MM.1S (cell line): ENCODE results near the gene VEPH1.

Source experiments
- DNase-seq: peaks from one replicate; pipeline ENCODE4 v3.0.0-alpha.2; 2015
- H2AFZ ChIP-seq: fragments of 300-600 bp; sonication (generic); 2 replicates; pipeline ENCODE4 v1.6.0; 2016; ENCODE audit warnings: antibody characterized with exemption, low read length
- H3F3A ChIP-seq: fragments of 300-600 bp; sonication (generic); 2 replicates; pipeline ENCODE4 v1.6.1; 2016; ENCODE audit warnings: mild to moderate bottlenecking, antibody characterized with exemption, low read length, moderate library complexity, mixed read lengths; ENCODE audit not compliant: insufficient read depth
- H3K27ac ChIP-seq: fragments of 300-600 bp; sonication (generic); 2 replicates; pipeline ENCODE4 v1.5.1; 2016; ENCODE audit warnings: mild to moderate bottlenecking, low read length
- H3K27me3 ChIP-seq: fragments of 300-600 bp; sonication (generic); replicated peaks from 2 replicates; pipeline ENCODE4 v1.6.0; 2016; ENCODE audit warnings: low read length; ENCODE audit not compliant: insufficient read depth
- H3K36me3 ChIP-seq: fragments of 300-600 bp; sonication (generic); replicated peaks from 2 replicates; pipeline ENCODE4 v1.6.1; 2016; ENCODE audit warnings: mild to moderate bottlenecking, low read length, mixed read lengths; ENCODE audit not compliant: insufficient read depth
- H3K4me1 ChIP-seq: fragments of 300-600 bp; sonication (generic); 2 replicates; pipeline ENCODE4 v1.6.1; 2016; ENCODE audit warnings: low read length, mixed read lengths
- H3K4me2 ChIP-seq: fragments of 300-600 bp; sonication (generic); 2 replicates; pipeline ENCODE4 v1.6.0; 2016; ENCODE audit warnings: low read depth, low read length
- H3K4me3 ChIP-seq: fragments of 300-600 bp; sonication (generic); 2 replicates; pipeline ENCODE4 v1.5.1; 2016; ENCODE audit warnings: low read length, mixed read lengths
- H3K79me2 ChIP-seq: fragments of 300-600 bp; sonication (generic); 2 replicates; pipeline ENCODE4 v1.6.1; 2016; ENCODE audit warnings: mixed run types, low read length, mixed read lengths
- H3K9ac ChIP-seq: fragments of 300-600 bp; sonication (generic); 2 replicates; pipeline ENCODE4 v1.6.1; 2016; ENCODE audit warnings: low read length, mixed read lengths
- H3K9me2 ChIP-seq: fragments of 300-600 bp; sonication (generic); replicated peaks from 2 replicates; pipeline ENCODE4 v1.6.1; 2016; ENCODE audit warnings: mild to moderate bottlenecking, low read length, mixed read lengths; ENCODE audit not compliant: insufficient read depth
- H3K9me3 ChIP-seq: fragments of 300-600 bp; sonication (generic); replicated peaks from 2 replicates; pipeline ENCODE4 v1.6.1; 2016; ENCODE audit warnings: mild to moderate bottlenecking, low read length, mixed read lengths; ENCODE audit not compliant: insufficient read depth
- H4K20me1 ChIP-seq: fragments of 300-600 bp; sonication (generic); 2 replicates; pipeline ENCODE4 v1.6.1; 2016; ENCODE audit warnings: mild to moderate bottlenecking, low read length, moderate library complexity, mixed read lengths; ENCODE audit not compliant: insufficient read depth
- CTCF ChIP-seq: fragments of 300-600 bp; sonication (generic); IDR thresholded peaks from 2 replicates; pipeline ENCODE4 v1.5.1; 2016; ENCODE audit warnings: antibody characterized with exemption, low read length, mixed read lengths
- EZH2 ChIP-seq: fragments of 300-600 bp; sonication (generic); optimal IDR thresholded peaks from 2 replicates; pipeline ENCODE3; 2017; ENCODE audit warnings: low read depth, mild to moderate bottlenecking, antibody characterized with exemption, low read length, mixed read lengths
- EZH2phosphoT487 ChIP-seq: fragments of 300-600 bp; sonication (generic); IDR thresholded peaks from 2 replicates; pipeline ENCODE4 v1.6.1; 2018; ENCODE audit warnings: antibody characterized with exemption, low read length

VEPH1 gene

GRCh38 chr3:157452097-157452496, 51.1 kb downstream of the VEPH1 start:
- H3K4me1 ChIP-seq: peaks cover 9% of the 10 kb centered on the region; the same call in 1 of the 2 replicates
- no peak for TF ChIP-seq CTCF
- no peak for TF ChIP-seq EZH2phosphoT487
- no peak for TF ChIP-seq EZH2
- no peak overlapping the region for H3K27ac ChIP-seq
- no peaks in the 10 kb centered on the region for H3K79me2 ChIP-seq
- H3F3A ChIP-seq: no peaks in the 10 kb centered on the region
- no peaks in the 10 kb centered on the region for H3K27me3 ChIP-seq
- no peak overlapping the region for H2AFZ ChIP-seq
- DNase-seq: no peak
- H3K4me3 ChIP-seq: no peak overlapping the region
- H4K20me1 ChIP-seq: no peaks in the 10 kb centered on the region
- H3K9me2 ChIP-seq: no peaks in the 10 kb centered on the region
- no peak overlapping the region for H3K4me2 ChIP-seq
- H3K9me3 ChIP-seq: no peaks in the 10 kb centered on the region
- no peak overlapping the region for H3K9ac ChIP-seq
- H3K36me3 ChIP-seq: no peaks in the 10 kb centered on the region

- DNase-seq: peak; percentile 71
- TF ChIP-seq EZH2 (no peak), CTCF (peak; percentile 68), EZH2phosphoT487 (no peak)
- H3K9ac ChIP-seq: no peak overlapping the region
Measured at GRCh38 chr3:157447026-157447694, 56.1 kb downstream of the VEPH1 start.

GRCh38 chr3:157445857-157446256, 57.4 kb downstream of the VEPH1 start:
- Histone ChIP-seq H3K79me2 (no peaks in the 10 kb centered on the region), H3K27me3 (no peaks in the 10 kb centered on the region), H3F3A (no peaks in the 10 kb centered on the region), H4K20me1 (no peaks in the 10 kb centered on the region), H3K36me3 (no peaks in the 10 kb centered on the region), H3K4me2 (no peak overlapping the region), H3K9me2 (no peaks in the 10 kb centered on the region), H3K27ac (no peak overlapping the region), H2AFZ (no peak overlapping the region), H3K9ac (no peak overlapping the region), H3K4me1 (no peaks in the 10 kb centered on the region), H3K4me3 (no peak overlapping the region), H3K9me3 (no peaks in the 10 kb centered on the region)
- DNase-seq: no peak
- TF ChIP-seq EZH2phosphoT487 (no peak), CTCF (no peak), EZH2 (no peak)

More at GRCh38 chr3:157447026-157447694, 56.1 kb downstream of the VEPH1 start:
- H3K79me2 ChIP-seq: no peaks in the 10 kb centered on the region
- no peaks in the 10 kb centered on the region for H3F3A ChIP-seq
- H2AFZ ChIP-seq: no peak overlapping the region
- no peak overlapping the region for H3K4me2 ChIP-seq
- no peaks in the 10 kb centered on the region for H3K9me2 ChIP-seq
- no peaks in the 10 kb centered on the region for H4K20me1 ChIP-seq
- no peaks in the 10 kb centered on the region for H3K9me3 ChIP-seq
- H3K4me1 ChIP-seq: peaks cover 2% of the 10 kb centered on the region; the same call in 1 of the 2 replicates
- H3K36me3 ChIP-seq: no peaks in the 10 kb centered on the region
- H3K27ac ChIP-seq: no peak overlapping the region
- no peaks in the 10 kb centered on the region for H3K27me3 ChIP-seq
- no peak overlapping the region for H3K4me3 ChIP-seq
